ENCODE results near the gene TMCC1. TPM values are rescaled to one million over a fixed set of nuclear protein-coding genes. Genes with fewer than 3 reads are reported as not detected.

The TMCC1 gene
- total RNA-seq, 1 donor from 2014 or later = 28.0 TPM

DNA sequence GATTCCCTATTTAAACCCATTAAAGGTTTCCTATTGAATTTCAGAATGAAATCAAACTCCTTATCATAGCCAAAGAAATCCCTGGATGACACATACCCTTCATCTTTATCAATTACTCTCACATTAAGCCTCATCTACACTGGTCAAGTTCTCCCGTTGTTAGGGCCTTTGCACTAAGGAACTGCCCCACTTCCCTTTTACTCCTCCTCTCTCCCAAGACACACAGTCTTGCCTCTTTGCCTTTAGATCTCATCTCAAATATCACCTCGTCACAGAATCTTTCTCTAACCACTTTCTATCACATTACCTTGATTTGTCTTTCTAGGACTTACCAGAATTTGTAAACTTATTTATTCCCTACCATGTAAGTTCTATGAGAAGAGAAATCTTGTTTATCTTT lies 117.6 kb downstream of the TMCC1 start:
- H3K27me3 ChIP-seq (ENCODE audit: control insufficient read depth, insufficient read depth, low read length) = no peaks in the 10 kb centered on the region
- TF ChIP-seq, protein P1, sequence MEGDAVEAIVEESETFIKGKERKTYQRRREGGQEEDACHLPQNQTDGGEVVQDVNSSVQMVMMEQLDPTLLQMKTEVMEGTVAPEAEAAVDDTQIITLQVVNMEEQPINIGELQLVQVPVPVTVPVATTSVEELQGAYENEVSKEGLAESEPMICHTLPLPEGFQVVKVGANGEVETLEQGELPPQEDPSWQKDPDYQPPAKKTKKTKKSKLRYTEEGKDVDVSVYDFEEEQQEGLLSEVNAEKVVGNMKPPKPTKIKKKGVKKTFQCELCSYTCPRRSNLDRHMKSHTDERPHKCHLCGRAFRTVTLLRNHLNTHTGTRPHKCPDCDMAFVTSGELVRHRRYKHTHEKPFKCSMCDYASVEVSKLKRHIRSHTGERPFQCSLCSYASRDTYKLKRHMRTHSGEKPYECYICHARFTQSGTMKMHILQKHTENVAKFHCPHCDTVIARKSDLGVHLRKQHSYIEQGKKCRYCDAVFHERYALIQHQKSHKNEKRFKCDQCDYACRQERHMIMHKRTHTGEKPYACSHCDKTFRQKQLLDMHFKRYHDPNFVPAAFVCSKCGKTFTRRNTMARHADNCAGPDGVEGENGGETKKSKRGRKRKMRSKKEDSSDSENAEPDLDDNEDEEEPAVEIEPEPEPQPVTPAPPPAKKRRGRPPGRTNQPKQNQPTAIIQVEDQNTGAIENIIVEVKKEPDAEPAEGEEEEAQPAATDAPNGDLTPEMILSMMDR (IDR thresholded peaks at IDR 0.05; ENCODE audit: insufficient read depth, low read length, poor library complexity, severe bottlenecking) = no peak
- H3K4me3 ChIP-seq (ENCODE audit: low read depth, low read length) = no peak overlapping the region
- no peak for DNase-seq (ENCODE audit: low read depth)
- H3K36me3 ChIP-seq (ENCODE audit: control insufficient read depth, insufficient read depth, low read length) = no peaks in the 10 kb centered on the region

DNA sequence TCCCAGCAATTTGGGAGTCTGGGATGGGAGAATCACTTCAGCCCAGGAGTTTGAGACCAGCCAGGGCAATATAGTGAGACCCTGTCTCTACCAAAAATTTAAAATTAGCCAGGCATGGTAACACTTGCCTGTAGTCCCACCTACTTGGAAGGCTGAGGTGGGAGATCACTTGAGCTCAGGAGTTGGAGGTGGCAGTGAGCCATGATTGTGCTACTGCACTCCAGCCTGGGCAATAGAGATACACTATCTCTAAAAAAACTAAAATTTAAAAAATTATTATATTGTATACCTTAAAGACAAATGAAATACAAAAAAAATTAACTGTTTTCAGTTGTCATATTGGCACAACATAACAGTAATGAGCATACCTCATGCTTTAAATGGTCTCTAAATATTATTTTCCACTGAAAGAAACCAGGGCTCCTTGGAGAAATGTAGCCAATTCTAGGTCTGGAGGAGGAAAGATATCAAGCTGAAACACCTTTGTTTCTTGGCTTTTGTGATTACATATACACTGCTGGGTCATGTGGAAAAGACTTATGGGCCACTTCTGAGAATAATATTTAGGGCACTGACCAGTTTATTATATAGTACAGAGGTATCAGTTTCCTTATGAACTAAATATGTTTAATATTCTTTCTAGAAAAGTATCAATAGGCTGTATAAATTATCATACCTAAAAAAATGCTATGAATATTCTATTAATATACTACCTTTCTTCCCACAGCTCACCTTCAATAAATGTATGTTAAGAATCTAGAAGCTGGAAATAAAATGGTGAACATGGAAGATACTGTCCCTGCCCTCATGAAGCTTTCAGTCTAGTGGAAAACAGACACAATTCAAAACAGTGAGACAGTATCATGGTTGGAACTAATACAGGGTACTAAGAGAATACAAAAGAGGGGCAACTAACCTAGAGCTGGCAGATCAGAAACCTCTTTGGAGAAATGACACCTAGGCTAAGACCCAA lies 119.5 kb downstream of the TMCC1 start:
- no peaks in the 10 kb centered on the region for H3K36me3 ChIP-seq (ENCODE audit: control insufficient read depth, insufficient read depth, low read length)
- no peak for DNase-seq (ENCODE audit: low read depth)
- TF ChIP-seq, protein P1 (IDR thresholded peaks at IDR 0.05; ENCODE audit: insufficient read depth, low read length, poor library complexity, severe bottlenecking) = no peak
- H3K27me3 ChIP-seq (ENCODE audit: control insufficient read depth, insufficient read depth, low read length) = no peaks in the 10 kb centered on the region
- no peak overlapping the region for H3K4me3 ChIP-seq (ENCODE audit: low read depth, low read length)

DNA sequence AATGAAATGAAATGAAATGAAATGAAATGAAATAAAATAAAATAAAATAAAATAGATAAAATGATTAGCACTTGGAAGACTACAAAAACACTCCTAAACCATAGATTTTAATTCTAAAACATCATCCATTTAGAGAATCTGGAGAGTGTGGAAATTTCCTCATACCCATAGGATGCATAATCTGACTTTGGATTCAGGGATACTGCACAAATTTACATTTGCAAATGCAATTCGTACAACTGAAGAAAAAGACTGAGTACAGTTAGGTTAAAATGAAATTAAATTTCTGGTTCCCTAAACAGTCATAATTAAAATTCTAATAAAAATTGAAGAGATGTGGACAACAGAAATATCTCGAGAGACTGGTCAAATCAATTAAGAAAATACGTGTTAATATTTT lies 122.9 kb downstream of the TMCC1 start:
- H3K27me3 ChIP-seq (ENCODE audit: control insufficient read depth, insufficient read depth, low read length) = no peaks in the 10 kb centered on the region
- TF ChIP-seq, protein P1 (IDR thresholded peaks at IDR 0.05; ENCODE audit: insufficient read depth, low read length, poor library complexity, severe bottlenecking) = no peak
- no peaks in the 10 kb centered on the region for H3K36me3 ChIP-seq (ENCODE audit: control insufficient read depth, insufficient read depth, low read length)

DNA sequence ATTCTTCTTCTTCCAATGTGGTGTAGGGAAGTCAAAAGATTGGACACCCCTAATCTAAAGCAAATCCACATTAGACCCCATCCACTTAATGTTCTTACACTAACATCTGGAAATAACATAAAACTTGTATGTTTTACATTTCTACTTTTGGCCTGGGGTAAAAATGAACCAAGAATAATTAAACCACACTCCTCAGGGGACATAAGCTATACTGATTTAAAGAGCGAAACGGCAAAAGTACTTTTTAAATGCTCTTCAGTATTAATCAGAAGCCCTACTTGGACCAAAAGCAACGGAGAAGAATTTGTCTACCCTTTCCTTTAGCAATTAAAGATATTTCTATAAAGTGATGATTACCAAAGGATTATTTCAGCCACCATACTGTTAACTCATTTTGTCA lies 123.9 kb downstream of the TMCC1 start:
- DNase-seq (ENCODE audit: low read depth) = no peak
- H3K36me3 ChIP-seq (ENCODE audit: control insufficient read depth, insufficient read depth, low read length) = no peaks in the 10 kb centered on the region
- TF ChIP-seq, protein P1 (IDR thresholded peaks at IDR 0.05; ENCODE audit: insufficient read depth, low read length, poor library complexity, severe bottlenecking) = no peak
- H3K27me3 ChIP-seq (ENCODE audit: control insufficient read depth, insufficient read depth, low read length) = no peaks in the 10 kb centered on the region
- H3K4me3 ChIP-seq (ENCODE audit: low read depth, low read length) = no peak overlapping the region

More for the DNA sequence above, 122.9 kb downstream of the TMCC1 start:
- no peak for DNase-seq (ENCODE audit: low read depth)
- H3K4me3 ChIP-seq (ENCODE audit: low read depth, low read length) = no peak overlapping the region

DNA sequence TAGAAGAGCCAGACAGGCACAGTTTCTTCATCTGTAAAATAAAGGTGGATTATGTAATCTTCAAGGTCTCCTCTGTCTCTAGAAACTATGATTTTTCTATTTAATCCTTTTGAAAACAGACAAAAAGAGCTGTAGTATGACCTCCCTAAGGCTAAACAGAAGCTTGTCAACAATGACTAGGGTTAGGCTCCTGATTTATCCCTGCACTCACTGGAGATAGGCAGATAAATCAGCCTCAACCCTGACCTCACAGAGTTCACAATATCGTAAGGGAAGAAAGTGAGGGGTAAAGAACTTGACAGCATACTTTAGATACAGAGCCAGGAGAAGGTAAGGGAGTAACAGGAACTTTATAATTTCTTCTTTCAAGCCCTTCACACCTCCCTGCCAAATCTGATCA lies 124.8 kb downstream of the TMCC1 start:
- no peaks in the 10 kb centered on the region for H3K36me3 ChIP-seq (ENCODE audit: control insufficient read depth, insufficient read depth, low read length)
- H3K27me3 ChIP-seq (ENCODE audit: control insufficient read depth, insufficient read depth, low read length) = no peaks in the 10 kb centered on the region
- TF ChIP-seq, protein P1 (IDR thresholded peaks at IDR 0.05; ENCODE audit: insufficient read depth, low read length, poor library complexity, severe bottlenecking) = no peak
- H3K4me3 ChIP-seq (ENCODE audit: low read depth, low read length) = no peak overlapping the region
- no peak for DNase-seq (ENCODE audit: low read depth)
